SHP77 (cell line): ENCODE measurements around the gene ATP5F1D.
"Not testable (repeated sequence)": the region's sequence is repeated elsewhere in the genome, so short reads cannot be mapped to it uniquely, and the experiment has no call there.

Experiments used
- DNase-seq, 2 experiments: peaks; one replicate each; lab custom pipeline; 2025; lab: John Stamatoyannopoulos, UW

ATP5F1D gene

DNA sequence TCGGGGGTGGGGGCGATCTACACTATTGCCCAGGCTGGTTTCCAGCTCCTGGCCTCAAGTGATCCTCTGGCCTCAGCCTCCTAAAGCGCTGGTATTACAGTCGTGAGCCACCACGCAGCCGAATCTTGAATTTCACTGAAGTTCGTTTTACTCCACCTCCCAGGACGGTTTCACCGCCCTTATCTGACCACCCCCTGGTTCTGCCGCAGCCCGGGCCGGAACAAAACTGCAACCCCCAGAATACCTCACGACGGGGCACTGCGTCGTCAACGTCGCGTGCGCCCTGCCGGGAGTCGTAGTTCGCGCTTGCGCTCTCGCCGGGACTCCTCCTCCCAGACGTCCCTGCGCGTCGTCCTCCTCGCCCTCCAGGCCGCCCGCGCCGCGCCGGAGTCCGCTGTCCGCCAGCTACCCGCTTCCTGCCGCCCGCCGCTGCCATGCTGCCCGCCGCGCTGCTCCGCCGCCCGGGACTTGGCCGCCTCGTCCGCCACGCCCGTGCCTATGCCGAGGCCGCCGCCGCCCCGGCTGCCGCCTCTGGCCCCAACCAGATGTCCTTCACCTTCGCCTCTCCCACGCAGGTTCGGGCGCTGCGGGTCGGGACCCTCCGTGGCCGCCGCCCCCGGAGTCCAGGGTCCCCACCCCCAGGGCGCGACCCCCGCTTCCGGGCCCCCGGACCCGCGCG lies at the start of gene ATP5F1D:
ATP5F1D (plus strand) TSS at position 335 of the 679 bp plus-strand sequence; CDS start at position 435, 100 bp downstream.
- peak; percentile 87 to 93 for DNase-seq

DNA sequence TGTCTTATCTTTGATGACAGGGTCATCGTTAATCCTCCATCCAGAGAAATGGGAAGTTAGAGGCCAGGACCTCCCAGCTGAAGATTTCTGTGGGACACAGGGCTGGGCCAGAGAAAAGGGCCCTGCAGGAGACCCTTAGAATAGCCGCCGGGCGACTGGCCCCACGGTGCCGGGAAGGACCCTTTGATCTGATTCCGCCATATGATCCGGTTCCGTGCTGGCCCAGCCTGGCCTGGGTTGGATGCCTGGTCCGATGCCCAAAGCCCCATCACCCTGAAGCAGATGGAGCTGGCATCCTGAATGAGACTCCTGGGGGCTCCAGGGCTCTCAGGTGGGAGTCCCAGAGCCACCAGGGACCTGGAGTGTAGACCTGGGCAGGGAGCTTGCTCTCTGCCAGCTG lies 42.0 kb upstream of the ATP5F1D start:
- no peak for DNase-seq

DNA sequence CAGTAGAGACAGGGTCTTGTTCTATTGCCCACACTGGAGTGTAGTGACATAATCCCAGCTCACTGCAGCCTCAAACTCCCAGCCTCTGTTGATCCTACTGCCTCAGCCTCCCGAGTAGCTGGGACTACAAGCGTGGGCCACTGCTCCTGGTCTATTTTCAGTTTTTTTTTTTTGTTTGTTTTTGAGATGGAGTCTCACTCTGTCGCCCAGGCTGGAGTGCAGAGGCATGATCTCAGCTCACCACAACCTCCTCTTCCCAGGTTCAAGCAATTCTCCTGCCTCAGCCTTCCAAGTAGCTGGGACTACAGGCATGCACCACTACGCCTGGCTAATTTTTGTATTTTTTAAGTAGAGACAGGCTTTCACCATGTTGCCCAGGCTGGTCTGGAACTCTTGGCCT lies 40.9 kb upstream of the ATP5F1D start:
- not testable (repeated sequence) for DNase-seq

DNA sequence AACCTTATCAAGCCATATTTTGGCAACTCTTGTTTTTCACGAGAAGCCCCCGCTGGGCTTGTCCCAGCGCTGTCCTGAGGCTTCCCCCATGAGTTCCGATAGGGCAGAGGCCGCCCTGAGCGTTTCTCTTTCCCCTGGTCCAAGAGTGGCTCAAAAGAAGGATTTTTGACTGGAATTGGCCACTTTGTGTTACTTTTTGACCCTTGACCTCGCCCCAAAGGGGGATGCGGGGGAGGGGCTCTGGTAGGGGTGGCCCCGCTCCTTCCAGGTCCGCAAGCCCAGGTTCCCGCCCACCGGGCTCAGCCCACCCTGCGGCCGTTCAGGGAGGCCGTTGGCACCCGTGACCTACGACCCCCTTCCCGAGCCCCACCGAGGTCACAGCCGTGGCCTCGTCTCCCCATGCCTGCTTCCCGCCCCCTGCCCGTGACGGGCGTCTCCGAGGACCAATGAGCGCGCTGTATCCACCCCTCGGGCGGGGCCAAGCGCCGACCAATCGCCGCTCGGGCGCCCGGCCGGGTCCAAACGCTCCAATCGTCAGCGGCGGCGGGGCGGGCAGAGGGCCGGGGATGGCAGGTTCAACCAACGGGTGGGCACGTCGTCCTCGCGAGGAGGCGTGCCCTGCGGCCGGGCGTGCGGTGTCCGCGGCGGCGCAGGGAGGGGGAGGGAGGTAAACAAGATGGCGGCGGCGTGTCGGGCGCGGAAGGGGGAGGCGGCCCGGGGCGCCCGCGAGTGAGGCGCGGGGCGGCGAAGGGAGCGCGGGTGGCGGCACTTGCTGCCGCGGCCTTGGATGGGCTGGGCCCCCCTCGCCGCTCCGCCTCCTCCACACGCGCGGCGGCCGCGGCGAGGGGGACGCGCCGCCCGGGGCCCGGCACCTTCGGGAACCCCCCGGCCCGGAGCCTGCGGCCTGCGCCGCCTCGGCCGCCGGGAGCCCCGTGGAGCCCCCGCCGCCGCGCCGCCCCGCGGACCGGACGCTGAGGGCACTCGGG lies 36.1 kb upstream of the ATP5F1D start, which contains the start of gene STK11:
STK11 (plus strand) TSS at position 665 of the 986 bp plus-strand sequence. CDS start 1,136 bp downstream, outside the sequence.
- no peak for DNase-seq

DNA sequence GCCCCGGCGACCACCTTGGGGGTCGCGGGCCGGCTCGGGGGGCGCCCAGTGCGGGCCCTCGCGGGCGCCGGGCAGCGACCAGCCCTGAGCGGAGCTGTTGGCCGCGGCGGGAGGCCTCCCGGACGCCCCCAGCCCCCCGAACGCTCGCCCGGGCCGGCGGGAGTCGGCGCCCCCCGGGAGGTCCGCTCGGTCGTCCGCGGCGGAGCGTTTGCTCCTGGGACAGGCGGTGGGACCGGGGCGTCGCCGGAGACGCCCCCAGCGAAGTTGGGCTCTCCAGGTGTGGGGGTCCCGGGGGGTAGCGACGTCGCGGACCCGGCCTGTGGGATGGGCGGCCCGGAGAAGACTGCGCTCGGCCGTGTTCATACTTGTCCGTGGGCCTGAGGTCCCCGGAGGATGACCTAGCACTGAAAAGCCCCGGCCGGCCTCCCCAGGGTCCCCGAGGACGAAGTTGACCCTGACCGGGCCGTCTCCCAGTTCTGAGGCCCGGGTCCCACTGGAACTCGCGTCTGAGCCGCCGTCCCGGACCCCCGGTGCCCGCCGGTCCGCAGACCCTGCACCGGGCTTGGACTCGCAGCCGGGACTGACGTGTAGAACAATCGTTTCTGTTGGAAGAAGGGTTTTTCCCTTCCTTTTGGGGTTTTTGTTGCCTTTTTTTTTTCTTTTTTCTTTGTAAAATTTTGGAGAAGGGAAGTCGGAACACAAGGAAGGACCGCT lies 35.2 kb upstream of the ATP5F1D start:
- DNase-seq, result no peak

DNA sequence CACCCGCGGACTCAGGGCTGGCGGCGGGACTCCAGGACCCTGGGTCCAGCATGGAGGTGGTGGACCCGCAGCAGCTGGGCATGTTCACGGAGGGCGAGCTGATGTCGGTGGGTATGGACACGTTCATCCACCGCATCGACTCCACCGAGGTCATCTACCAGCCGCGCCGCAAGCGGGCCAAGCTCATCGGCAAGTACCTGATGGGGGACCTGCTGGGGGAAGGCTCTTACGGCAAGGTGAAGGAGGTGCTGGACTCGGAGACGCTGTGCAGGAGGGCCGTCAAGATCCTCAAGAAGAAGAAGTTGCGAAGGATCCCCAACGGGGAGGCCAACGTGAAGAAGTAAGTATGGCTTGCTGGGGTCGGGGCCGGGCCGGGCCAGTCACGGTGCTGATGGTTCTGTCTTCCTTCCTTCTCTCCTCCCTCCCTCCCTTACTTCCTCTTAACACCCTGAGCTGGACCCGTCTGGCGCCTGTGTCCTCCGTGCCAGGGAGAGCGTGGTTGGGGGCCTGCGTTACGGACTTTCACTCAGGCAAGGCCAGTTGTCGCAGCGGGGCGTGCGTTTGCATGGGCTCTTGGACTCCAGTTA lies 34.6 kb upstream of the ATP5F1D start:
- DNase-seq, result no peak

DNA sequence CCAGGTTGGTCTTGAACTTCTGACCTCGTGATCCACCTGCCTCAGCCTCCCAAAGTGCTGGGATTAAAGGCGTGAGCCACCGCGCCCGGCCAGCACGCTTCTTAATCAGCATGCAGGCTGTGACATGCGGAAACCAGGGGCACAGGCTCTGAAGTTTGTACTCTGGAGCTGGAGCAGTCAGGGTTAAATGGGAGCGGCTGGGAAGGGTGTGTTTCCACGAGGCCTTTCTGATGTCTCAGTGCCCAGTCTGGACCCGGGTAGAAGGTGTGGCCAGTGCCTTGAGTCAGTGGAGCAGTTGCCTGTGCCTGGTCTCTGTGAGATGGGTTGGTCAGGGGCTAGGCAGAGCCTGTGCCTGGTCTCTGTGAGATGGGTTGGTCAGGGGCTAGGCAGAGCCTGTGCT lies 32.7 kb upstream of the ATP5F1D start:
- not testable (repeated sequence) for DNase-seq

DNA sequence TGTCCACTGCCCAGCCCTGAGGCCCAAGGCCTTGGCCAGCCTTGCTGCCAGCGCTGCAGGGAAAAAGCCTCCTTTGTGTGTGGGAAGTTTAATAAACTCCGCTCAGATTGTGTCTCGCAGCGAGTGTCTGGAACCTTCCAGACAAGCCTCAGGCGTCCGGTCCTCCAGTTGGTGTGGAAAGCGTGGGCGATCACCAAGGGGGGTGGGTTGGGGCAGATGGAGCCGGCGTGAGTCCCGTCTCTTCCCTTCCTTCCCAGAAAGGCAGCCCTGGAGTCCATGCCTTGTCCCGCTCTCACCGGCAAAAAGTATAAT lies 31.4 kb upstream of the ATP5F1D start:
- DNase-seq, result no peak

DNA sequence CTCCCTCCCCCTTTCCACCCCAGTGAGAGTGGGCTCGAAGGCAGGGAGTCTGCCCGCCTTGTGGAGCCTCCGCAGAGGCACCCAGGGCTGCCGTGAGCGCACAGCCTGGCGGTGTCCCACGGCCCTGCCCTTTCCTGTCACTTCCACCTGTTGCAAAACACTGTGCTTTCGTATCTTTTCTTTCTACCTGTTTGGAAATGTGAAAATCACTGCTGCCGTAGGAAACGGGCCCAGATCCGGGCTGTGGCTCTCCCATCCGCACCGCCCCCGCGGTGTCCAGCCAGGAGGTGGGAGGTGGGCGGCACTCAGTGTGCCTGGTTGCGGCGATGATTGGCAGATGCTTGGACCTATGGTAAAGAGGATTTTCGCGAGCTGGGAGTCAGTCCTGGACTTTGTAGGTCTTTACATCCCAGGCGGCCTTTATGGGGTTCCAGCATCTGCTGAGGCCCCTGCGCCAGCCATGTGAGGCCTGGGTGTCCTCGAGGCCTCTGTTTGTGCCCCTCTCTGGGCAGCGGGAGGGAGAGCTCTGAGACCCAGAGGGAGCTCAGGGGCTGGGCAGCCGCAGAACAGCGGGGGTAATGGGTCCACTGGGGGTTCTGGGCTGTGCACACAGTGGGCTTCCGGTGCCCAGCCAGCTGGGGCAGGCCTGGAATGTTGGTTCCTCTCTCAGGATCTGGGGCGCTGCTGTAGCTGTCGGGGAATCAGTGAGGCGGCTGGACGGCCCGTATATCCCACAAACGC lies 29.9 kb upstream of the ATP5F1D start:
- DNase-seq, result no peak

DNA sequence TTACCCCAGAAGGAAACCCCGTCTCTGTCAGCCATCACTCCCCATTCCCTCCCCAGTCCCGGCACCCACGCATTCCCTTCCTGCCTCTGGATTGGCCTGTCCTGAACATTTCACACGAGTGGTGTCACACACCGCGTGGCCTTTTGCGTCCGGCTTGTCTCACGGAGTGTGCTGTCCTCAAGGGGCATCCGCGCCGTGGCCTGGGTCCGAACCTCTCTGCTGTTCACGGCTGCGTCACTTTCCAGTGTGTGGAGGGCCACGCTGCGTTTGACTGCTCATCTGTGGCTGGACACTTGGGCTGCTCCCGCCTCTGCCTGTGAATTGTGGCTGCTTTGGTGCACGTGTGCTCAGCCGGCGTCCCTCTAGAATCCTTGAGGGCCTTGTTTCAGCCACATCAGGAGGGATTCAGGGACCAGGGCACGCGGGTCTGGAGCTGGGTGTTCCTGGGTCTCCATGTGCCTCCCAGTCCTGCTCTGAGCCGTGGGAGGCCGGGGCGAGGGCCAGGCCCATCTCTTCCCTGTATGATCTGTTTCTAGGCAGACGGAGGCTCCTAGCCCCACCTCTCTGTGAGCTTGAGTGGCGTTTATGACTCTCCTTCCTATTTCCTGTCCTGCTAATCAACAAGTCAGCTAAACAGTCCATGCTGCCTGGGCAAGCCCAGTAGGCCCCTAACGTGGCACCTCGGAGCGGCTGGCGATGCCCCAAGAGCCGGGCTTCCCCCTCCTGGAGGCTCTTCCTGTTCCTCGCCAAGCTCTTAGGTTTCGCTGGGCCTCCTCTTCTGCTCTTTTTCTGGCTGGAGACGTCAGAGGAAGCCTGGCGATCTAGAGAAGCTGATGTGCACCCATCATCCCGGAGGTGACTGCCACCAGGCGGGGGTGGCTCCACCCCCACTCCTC lies 27.9 kb upstream of the ATP5F1D start:
- peak; percentile 86 to 87 for DNase-seq

DNA sequence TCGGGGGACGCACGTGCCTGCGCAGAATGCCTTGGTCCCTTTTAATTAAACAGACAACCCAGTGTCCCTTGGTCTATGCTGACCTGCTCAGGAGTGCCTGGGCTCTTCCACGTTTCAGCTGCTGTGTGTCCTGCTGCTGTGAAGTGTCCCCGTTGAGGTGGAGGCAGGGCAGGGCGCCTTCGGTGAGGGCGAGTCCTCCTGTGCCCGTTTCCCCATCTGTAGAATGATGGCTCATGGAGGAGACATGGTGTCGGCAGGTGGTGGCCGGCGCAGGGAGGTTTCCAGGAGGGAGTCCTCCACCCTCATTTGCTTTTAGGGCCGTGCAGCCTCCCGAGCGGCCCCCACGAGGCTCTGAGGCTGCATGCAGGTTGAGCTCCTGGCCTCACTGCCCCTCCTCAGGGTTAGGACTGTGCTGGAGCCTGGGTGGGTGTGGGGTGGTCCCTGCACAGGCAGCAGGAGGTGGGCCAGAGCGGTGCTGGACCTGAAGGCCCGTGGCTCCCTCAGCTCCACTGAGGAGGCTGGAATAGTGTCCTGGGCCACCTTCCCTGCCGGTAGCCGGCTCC lies 27.2 kb upstream of the ATP5F1D start:
- no peak for DNase-seq

DNA sequence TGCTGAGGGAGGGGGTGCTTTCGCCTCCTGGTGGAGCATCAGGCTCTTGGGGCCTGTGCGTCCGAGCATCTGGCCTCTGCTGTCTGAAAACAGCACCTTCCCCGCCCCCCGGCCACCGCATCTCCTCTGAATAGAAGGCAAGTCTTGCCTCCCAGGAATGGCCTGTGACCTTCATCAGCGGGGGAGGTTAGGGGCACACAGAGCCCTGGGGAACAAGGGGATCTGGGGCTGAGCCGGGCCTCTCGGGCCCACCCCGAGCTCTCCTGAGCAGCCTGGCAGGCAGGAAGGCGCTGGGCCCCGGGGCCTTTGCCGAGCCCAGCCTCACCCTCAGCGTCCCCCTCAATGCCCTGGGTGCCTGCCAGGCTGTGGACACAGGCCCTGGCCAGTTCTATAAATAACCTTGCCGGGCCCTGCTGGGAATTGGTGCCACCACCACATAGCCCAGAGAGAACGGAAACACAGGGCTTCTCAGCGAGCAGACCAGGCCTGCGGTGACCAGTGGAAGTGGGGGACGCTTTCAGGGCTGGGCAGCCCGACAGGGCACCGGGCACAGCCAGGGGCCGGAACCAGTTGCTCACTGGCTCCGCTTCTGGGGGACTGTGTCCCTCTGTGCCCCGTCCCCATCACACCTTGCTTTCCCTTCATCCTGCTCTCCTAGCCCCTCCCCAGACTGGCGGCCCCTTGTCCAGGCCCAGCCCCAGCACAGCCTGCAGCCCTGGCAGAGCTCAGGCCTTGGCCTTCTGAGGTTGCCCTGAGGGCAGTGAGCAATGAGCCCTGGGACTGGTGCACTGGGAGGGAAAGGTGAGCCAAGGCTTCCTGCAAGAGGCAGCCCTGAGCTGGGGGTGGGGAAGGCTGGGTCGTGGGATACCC lies 26.5 kb upstream of the ATP5F1D start:
- DNase-seq, result peak; percentile 62

DNA sequence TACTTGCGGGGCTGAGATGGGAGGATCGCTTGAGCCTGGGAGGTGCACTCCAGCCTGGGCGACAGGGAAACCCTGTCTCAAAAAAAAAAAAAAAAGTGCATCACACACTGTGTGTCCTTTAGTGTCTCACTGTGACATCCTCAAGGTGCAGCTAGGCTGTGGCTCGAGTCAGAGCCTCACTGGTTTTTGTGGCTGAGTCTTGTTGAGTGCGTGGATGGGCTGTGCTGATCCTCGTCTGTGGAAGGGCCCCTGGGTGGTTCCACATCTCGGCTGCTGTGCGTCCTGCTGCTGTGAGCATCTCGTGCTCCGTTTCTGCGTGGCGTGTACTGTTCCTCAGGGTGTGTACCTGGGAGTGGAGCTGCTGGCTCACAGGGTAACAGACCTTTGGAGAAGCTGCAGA lies 24.8 kb upstream of the ATP5F1D start:
- no peak for DNase-seq

DNA sequence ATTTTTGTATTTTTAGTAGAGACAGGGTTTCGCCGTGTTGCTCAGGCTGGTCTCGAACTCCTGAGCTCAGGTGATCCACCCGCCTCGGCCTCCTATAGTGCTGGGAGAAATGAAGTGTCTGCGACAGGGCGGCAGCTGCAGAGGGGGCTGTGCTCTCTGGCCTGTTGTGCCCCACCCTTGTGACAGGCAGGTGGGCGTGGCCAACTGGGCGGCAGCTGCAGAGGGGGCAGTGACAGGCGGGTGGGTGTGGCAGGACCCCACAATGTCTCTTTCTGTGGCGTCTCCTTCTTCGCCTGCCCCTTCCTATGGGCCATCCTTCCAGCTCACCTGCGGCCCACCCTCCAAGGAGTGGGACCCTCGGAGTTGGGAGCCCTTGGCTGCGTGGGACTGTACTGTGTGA lies 24.2 kb upstream of the ATP5F1D start:
- no peak for DNase-seq

DNA sequence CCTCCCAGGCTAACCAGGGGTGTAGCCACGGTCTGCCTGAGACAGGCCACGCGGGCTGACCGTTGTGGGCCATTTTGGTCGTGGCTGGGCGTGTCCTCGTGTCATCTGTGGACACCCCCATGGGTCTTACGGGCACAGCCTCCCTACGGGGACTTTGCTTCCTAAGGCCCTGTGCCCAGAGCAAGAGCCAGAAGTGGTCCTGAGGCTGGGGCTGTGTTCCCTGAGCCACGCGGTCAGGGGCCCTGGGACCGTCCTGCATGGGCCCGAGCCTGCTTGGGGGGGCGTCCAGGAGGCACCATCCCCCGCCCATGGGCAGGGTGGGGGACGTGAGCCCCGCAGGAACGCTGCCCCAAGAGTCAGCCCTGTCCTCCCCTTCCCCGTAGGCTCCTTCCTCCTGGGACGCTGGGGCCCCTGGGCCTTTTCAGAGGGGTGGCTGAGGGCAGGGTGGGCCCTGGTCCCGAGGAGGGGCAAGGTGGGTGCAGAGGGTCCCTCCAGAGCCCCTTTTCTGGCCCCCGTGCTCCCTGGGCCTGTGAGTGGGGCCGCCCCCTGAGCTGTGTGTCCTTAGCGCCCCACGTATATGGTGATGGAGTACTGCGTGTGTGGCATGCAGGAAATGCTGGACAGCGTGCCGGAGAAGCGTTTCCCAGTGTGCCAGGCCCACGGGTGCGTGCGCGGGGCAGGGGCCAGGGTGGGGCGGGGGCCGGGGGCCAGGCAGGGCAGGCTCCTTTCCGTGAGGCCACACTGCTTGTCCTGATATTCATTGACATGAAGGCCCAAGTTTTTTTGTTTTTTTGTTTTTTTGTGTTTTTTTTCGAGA lies 22.6 kb upstream of the ATP5F1D start:
- no peak for DNase-seq

DNA sequence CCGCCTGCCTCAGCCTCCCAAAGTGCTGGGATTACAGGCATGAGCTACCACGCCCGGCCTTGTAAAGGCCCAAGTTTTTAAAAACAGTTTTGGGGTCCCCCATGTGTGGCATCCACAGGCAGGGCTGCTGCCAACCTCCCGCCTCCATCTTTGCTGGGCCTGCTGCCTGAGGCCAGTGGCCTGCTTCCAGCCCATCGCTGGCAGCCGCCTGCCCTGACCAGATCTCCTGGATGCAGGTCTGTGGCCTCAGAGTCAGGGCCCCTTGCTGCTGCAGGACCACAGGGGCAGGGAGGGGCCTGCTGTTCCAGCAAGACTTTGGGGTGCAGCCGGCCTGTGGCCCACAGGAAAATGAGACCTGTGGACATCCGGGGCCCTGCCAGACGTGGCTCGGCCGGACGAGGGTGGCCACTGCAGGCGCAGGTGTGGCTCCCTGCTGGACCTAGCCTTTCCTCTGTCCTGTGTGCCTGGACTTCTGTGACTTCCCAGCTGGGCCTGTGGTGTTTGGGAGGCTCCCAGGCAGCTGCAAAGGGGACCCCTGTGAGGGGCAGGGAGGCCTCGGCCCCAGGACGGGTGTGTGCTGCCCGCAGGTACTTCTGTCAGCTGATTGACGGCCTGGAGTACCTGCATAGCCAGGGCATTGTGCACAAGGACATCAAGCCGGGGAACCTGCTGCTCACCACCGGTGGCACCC lies 21.6 kb upstream of the ATP5F1D start:
- no peak for DNase-seq

DNA sequence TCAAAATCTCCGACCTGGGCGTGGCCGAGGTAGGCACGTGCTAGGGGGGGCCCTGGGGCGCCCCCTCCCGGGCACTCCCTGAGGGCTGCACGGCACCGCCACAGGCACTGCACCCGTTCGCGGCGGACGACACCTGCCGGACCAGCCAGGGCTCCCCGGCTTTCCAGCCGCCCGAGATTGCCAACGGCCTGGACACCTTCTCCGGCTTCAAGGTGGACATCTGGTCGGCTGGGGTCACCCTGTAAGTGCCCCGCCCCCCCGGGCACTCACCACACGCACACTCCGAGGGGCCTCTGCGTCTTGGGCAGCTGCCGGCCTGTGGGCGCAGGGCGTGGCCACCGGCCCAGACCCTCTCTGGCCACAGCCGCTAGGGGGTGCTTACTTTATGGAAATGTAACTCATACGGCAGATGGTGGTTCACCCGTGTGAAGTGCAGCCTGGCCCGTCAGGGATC lies 21.0 kb upstream of the ATP5F1D start:
- DNase-seq, result peak; percentile 81 to 90
